BE2C (cell line): Measurements from ENCODE around the gene ARSB.

Source experiments
- DNase-seq: peaks from one replicate; pipeline ENCODE4 v3.0.0-alpha.2; 2020
- H3K27me3 ChIP-seq: fragments of 250-450 bp; sonication (Bioruptor Pico); 2 replicates; pipeline ENCODE4 v1.5.1; 2020; ENCODE audit warnings: mild to moderate bottlenecking
- H3K36me3 ChIP-seq: fragments of 250-450 bp; sonication (Bioruptor Pico); 2 replicates; pipeline ENCODE4 v1.5.1; 2020; ENCODE audit warnings: mild to moderate bottlenecking
- H3K4me1 ChIP-seq: fragments of 250-450 bp; sonication (Bioruptor Pico); 2 replicates; pipeline ENCODE4 v1.5.1; 2020
- H3K4me3 ChIP-seq: 2 replicates; pipeline ENCODE4 v1.5.1; 2011; ENCODE audit warnings: low read depth, low read length
- H3K9me3 ChIP-seq: fragments of 250-450 bp; sonication (Bioruptor Pico); 2 replicates; pipeline ENCODE4 v1.5.1; 2020
- CTCF ChIP-seq: IDR thresholded peaks from 2 replicates; pipeline ENCODE4 v1.5.1; 2012; ENCODE audit warnings: mild to moderate bottlenecking, low read depth, low read length

ARSB gene

GRCh38 chr5:78845470-78845869, 139.6 kb downstream of the ARSB start:
- H3K4me1 ChIP-seq: no peaks in the 10 kb centered on the region
- no peaks in the 10 kb centered on the region for H3K27me3 ChIP-seq
- no peak for DNase-seq
- no peak overlapping the region for H3K4me3 ChIP-seq
- H3K9me3 ChIP-seq: no peaks in the 10 kb centered on the region
- H3K36me3 ChIP-seq: no peaks in the 10 kb centered on the region
- TF ChIP-seq CTCF: no peak

- H3K36me3 ChIP-seq: no peaks in the 10 kb centered on the region
- no peaks in the 10 kb centered on the region for H3K4me1 ChIP-seq
- DNase-seq: no peak
- TF ChIP-seq CTCF: no peak
- no peak overlapping the region for H3K4me3 ChIP-seq
- H3K9me3 ChIP-seq: no peaks in the 10 kb centered on the region
- H3K27me3 ChIP-seq: no peaks in the 10 kb centered on the region
Measured at GRCh38 chr5:78843436-78843835, 141.7 kb downstream of the ARSB start.

- DNase-seq: no peak
- H3K4me3 ChIP-seq: no peak overlapping the region
- no peaks in the 10 kb centered on the region for H3K9me3 ChIP-seq
Measured at GRCh38 chr5:78841767-78842166, 143.3 kb downstream of the ARSB start.

GRCh38 chr5:78838753-78839152, 146.4 kb downstream of the ARSB start:
- no peak for TF ChIP-seq CTCF
- no peaks in the 10 kb centered on the region for H3K36me3 ChIP-seq

More at GRCh38 chr5:78841767-78842166, 143.3 kb downstream of the ARSB start:
- no peaks in the 10 kb centered on the region for H3K27me3 ChIP-seq
- H3K4me1 ChIP-seq: no peaks in the 10 kb centered on the region
- TF ChIP-seq CTCF: no peak
- H3K36me3 ChIP-seq: no peaks in the 10 kb centered on the region

GRCh38 chr5:78837836-78838235, 147.3 kb downstream of the ARSB start:
- Histone ChIP-seq H3K36me3 (no peaks in the 10 kb centered on the region), H3K9me3 (no peaks in the 10 kb centered on the region), H3K4me1 (no peaks in the 10 kb centered on the region; the same call in 1 of the 2 replicates), H3K27me3 (no peaks in the 10 kb centered on the region), H3K4me3 (no peak overlapping the region)
- no peak for TF ChIP-seq CTCF
- no peak for DNase-seq

More at GRCh38 chr5:78838753-78839152, 146.4 kb downstream of the ARSB start:
- no peaks in the 10 kb centered on the region; the same call in 1 of the 2 replicates for H3K4me1 ChIP-seq
- no peaks in the 10 kb centered on the region for H3K27me3 ChIP-seq
- no peaks in the 10 kb centered on the region for H3K9me3 ChIP-seq
- no peak overlapping the region for H3K4me3 ChIP-seq
- no peak for DNase-seq

DNA sequence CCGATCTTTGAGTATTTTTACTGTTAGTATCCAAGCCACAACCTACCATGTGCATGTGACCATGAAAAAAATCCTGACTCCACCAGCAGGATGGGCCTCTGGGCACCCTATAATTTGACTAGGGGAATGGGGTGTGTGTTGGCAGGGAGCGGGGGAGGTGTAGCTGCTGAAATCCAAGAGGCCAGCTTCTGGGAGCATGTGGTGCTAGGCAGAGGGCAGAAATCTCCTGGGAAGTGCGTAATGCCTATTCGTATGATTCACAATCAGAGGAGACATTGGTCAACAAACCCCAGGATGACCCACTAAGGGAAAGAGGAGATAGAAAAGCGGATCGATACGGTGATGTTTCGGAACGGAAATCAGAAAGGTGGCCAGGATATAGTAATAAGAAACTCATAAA, 149.9 kb downstream of the ARSB start:
- TF ChIP-seq CTCF: no peak
- DNase-seq: no peak
- peaks cover 2% of the 10 kb centered on the region; the same call in 1 of the 2 replicates for H3K4me1 ChIP-seq
- H3K9me3 ChIP-seq: no peaks in the 10 kb centered on the region
- H3K4me3 ChIP-seq: no peak overlapping the region
- no peaks in the 10 kb centered on the region for H3K36me3 ChIP-seq
- no peaks in the 10 kb centered on the region for H3K27me3 ChIP-seq
